ENCODE results near the gene MTM1. TPM values are rescaled to one million over a fixed set of nuclear protein-coding genes. Genes with fewer than 3 reads are reported as not detected.
A peak's percentile ranks its signal among the peaks of the same experiment; 100 is the strongest.

Gene MTM1
- total and polyA plus RNA-seq, 9 of the 15 experiments (the other 6 are each of a cell fraction or from before 2014, with no cell fraction given): 5.6 to 13.3 (median 9.5) TPM

DNA sequence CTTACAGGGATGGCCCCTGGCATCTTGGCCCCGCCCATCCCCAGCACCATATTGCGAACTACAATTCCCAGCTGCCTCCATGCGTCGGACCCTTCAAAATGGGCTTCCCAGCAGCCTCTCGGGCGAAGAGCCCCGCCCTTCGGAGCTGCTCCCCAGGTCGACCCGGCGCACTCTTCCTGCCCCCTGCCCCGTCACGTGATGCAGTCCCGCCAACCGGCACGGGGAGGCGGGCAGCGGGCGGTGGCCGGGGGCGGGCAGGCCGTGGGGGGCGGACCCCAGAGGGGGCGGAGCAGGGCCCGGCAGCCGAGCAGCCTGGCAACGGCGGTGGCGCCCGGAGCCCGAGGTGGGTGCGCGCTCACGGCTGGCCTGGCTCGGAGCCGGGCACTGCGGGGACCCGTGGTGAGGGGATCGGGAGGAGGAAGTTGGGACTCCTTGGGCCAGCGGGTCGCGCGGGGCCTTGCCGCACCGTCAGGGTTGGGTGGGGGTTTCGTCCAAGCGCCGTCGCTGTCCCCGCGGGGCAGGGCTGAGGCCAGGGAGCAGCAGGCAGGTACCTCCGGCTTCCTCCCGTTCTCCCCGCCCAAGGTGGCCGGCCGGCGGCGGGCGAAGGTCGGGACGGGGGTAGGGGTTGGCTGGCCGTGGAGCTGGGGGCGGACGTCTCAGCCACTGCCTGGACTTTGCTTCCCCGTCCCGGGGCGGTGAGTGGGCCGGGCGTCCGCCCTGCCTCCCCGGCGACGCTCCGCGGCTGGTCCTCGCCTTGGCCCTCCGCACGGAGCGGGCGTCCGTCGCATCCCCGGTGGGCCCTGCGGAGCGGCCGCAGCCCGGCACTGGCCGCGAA, at the start of gene MTM1 (continued):
- no peak for TF ChIP-seq HMG20B (CRISPR knock-in tag; IDR thresholded peaks at IDR 0.05)
- no peak for TF ChIP-seq GTF2F1 (IDR thresholded peaks at IDR 0.05; ENCODE audit: low read depth, low read length)
- TF ChIP-seq ZKSCAN8 (CRISPR knock-in tag; IDR thresholded peaks at IDR 0.05): no peak
- TF ChIP-seq ZNF668 (CRISPR knock-in tag; IDR thresholded peaks at IDR 0.05): no peak
- TF ChIP-seq SMAD4 (CRISPR knock-in tag; conservative IDR thresholded peaks at IDR 0.05): no peak
- no peak for TF ChIP-seq GATAD2A (IDR thresholded peaks at IDR 0.05)
- no peak for TF ChIP-seq NFATC3 (IDR thresholded peaks at IDR 0.05)
- TF ChIP-seq PTRF (tag; IDR thresholded peaks at IDR 0.05): no peak
- TF ChIP-seq MYNN (IDR thresholded peaks at IDR 0.05): no peak
- no peak for TF ChIP-seq MYNN (CRISPR knock-in tag; IDR thresholded peaks at IDR 0.05)
- TF ChIP-seq HDAC1 (IDR thresholded peaks at IDR 0.05): peak in 1 of 2 experiments; percentile 51; a peak in 1 of 4 replicates
- TF ChIP-seq SP1 (CRISPR knock-in tag; IDR thresholded peaks at IDR 0.05): peak; percentile 89
- TF ChIP-seq, protein P1, sequence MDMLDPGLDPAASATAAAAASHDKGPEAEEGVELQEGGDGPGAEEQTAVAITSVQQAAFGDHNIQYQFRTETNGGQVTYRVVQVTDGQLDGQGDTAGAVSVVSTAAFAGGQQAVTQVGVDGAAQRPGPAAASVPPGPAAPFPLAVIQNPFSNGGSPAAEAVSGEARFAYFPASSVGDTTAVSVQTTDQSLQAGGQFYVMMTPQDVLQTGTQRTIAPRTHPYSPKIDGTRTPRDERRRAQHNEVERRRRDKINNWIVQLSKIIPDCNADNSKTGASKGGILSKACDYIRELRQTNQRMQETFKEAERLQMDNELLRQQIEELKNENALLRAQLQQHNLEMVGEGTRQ (CRISPR knock-in tag; IDR thresholded peaks at IDR 0.05): peak; percentile 97
- TF ChIP-seq, protein P2, sequence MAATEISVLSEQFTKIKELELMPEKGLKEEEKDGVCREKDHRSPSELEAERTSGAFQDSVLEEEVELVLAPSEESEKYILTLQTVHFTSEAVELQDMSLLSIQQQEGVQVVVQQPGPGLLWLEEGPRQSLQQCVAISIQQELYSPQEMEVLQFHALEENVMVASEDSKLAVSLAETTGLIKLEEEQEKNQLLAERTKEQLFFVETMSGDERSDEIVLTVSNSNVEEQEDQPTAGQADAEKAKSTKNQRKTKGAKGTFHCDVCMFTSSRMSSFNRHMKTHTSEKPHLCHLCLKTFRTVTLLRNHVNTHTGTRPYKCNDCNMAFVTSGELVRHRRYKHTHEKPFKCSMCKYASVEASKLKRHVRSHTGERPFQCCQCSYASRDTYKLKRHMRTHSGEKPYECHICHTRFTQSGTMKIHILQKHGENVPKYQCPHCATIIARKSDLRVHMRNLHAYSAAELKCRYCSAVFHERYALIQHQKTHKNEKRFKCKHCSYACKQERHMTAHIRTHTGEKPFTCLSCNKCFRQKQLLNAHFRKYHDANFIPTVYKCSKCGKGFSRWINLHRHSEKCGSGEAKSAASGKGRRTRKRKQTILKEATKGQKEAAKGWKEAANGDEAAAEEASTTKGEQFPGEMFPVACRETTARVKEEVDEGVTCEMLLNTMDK (IDR thresholded peaks at IDR 0.05; ENCODE audit: borderline replicate concordance, insufficient read depth, low read depth, low read length, poor library complexity, severe bottlenecking): no peak
- TF ChIP-seq TBL1XR1 (IDR thresholded peaks at IDR 0.05; ENCODE audit: low read length in 2 of 2): no peak
- TF ChIP-seq, protein P3, sequence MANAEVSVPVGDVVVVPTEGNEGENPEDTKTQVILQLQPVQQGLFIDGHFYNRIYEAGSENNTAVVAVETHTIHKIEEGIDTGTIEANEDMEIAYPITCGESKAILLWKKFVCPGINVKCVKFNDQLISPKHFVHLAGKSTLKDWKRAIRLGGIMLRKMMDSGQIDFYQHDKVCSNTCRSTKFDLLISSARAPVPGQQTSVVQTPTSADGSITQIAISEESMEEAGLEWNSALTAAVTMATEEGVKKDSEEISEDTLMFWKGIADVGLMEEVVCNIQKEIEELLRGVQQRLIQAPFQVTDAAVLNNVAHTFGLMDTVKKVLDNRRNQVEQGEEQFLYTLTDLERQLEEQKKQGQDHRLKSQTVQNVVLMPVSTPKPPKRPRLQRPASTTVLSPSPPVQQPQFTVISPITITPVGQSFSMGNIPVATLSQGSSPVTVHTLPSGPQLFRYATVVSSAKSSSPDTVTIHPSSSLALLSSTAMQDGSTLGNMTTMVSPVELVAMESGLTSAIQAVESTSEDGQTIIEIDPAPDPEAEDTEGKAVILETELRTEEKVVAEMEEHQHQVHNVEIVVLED (CRISPR knock-in tag; IDR thresholded peaks at IDR 0.05): peak; percentile 60; the same call in 1 of the 2 replicates
- no peak for TF ChIP-seq CBX2 (IDR thresholded peaks at IDR 0.05; ENCODE audit: insufficient read depth, low read length, poor library complexity, severe bottlenecking)
- no peak for TF ChIP-seq HSF4 (CRISPR knock-in tag; IDR thresholded peaks at IDR 0.05; ENCODE audit: borderline replicate concordance)
- no peak for TF ChIP-seq RBM34 (IDR thresholded peaks at IDR 0.05; ENCODE audit: borderline replicate concordance, insufficient read depth, low read length)
- TF ChIP-seq MTF1 (CRISPR knock-in tag; IDR thresholded peaks at IDR 0.05; ENCODE audit: borderline replicate concordance): no peak
- TF ChIP-seq, protein P4, sequence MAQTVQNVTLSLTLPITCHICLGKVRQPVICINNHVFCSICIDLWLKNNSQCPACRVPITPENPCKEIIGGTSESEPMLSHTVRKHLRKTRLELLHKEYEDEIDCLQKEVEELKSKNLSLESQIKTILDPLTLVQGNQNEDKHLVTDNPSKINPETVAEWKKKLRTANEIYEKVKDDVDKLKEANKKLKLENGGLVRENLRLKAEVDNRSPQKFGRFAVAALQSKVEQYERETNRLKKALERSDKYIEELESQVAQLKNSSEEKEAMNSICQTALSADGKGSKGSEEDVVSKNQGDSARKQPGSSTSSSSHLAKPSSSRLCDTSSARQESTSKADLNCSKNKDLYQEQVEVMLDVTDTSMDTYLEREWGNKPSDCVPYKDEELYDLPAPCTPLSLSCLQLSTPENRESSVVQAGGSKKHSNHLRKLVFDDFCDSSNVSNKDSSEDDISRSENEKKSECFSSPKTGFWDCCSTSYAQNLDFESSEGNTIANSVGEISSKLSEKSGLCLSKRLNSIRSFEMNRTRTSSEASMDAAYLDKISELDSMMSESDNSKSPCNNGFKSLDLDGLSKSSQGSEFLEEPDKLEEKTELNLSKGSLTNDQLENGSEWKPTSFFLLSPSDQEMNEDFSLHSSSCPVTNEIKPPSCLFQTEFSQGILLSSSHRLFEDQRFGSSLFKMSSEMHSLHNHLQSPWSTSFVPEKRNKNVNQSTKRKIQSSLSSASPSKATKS (CRISPR knock-in tag; IDR thresholded peaks at IDR 0.05): no peak
- no peak for TF ChIP-seq KLF13 (tag; IDR thresholded peaks at IDR 0.05; ENCODE audit: borderline replicate concordance, low read depth)
